CD8-positive, alpha-beta memory T cell (primary cell): ENCODE data around the gene IL32. TPM values are rescaled to one million over a fixed set of nuclear protein-coding genes. Genes with fewer than 3 reads are reported as not detected.

Source experiments
- CTCF ChIA-PET: fragments of 350-600 bp; sonication (Branson Sonifier 250); formaldehyde crosslinking; loops from one replicate; lab custom pipeline; 2021; ENCODE audit warnings: antibody characterized with exemption; lab: Charles Lee
- POLR2A ChIA-PET: fragments of 350-600 bp; sonication (Branson Sonifier 250); formaldehyde crosslinking; loops from one replicate; lab custom pipeline; 2021; ENCODE audit warnings: antibody characterized with exemption; lab: Charles Lee
- DNase-seq, 5 donors: peaks; one replicate each; pipeline versions ENCODE4 v3.0.0 to v3.0.0-alpha.2; 2020 to 2022; ENCODE audit warnings: mixed read lengths in 1 of 5
- H3K27ac ChIP-seq: one replicate; pipeline ENCODE4 v1.7.0; 2013; ENCODE audit warnings: low read depth, mild to moderate bottlenecking, low read length, moderate library complexity
- H3K27me3 ChIP-seq: 2 replicates; pipeline ENCODE4 v1.7.0; 2013; ENCODE audit warnings: low read length, mild to moderate bottlenecking; ENCODE audit not compliant: insufficient read depth, poor library complexity, severe bottlenecking
- H3K36me3 ChIP-seq: 2 replicates; pipeline ENCODE4 v1.7.0; 2013; ENCODE audit warnings: mild to moderate bottlenecking, low read length, moderate library complexity; ENCODE audit not compliant: insufficient read depth
- H3K4me1 ChIP-seq: 2 replicates; pipeline ENCODE4 v1.7.0; 2013; ENCODE audit warnings: mild to moderate bottlenecking, low read length, moderate library complexity; ENCODE audit not compliant: insufficient read depth
- H3K4me3 ChIP-seq: 2 replicates; pipeline ENCODE4 v1.7.0; 2013; ENCODE audit warnings: mild to moderate bottlenecking, low read length
- H3K9me3 ChIP-seq: 2 replicates; pipeline ENCODE4 v1.7.0; 2013; ENCODE audit warnings: mild to moderate bottlenecking, low read length
- H3K27ac Mint-ChIP-seq, 8 donors: one replicate each; pipeline ENCODE4 v1.8.0; 2020 to 2021; ENCODE audit warnings: mixed read lengths in 8 of 8, mild to moderate bottlenecking in 6 of 8, inconsistent platforms in 3 of 8, moderate library complexity in 3 of 8
- H3K27me3 Mint-ChIP-seq, 2 donors: one replicate each; pipeline ENCODE4 v1.8.0; 2020 to 2021; ENCODE audit warnings: mixed read lengths in 2 of 2, mild to moderate bottlenecking in 1 of 2, moderate library complexity in 1 of 2
- H3K36me3 Mint-ChIP-seq, 3 donors: one replicate each; pipeline ENCODE4 v1.8.0; 2020 to 2021; ENCODE audit warnings: mixed read lengths in 3 of 3, inconsistent platforms in 1 of 3, mild to moderate bottlenecking in 1 of 3
- H3K4me1 Mint-ChIP-seq, 3 donors: one replicate each; pipeline ENCODE4 v1.8.0; 2020 to 2021; ENCODE audit warnings: mixed read lengths in 3 of 3, inconsistent platforms in 1 of 3, mild to moderate bottlenecking in 1 of 3
- H3K4me3 Mint-ChIP-seq, 7 donors: one replicate each; pipeline ENCODE4 v1.8.0; 2020 to 2021; ENCODE audit warnings: mixed read lengths in 7 of 7, mild to moderate bottlenecking in 6 of 7, moderate library complexity in 4 of 7, inconsistent platforms in 2 of 7
- H3K9me3 Mint-ChIP-seq, 5 donors: one replicate each; pipeline ENCODE4 v1.8.0; 2020 to 2022; ENCODE audit warnings: mixed read lengths in 5 of 5, mild to moderate bottlenecking in 3 of 5, moderate library complexity in 2 of 5, inconsistent platforms in 1 of 5
- polyA plus RNA-seq: library from polyadenylated mRNA; unstranded; fragments of 300-500 nt; fragmentation: Illumina TruSeq; gene quantifications from one replicate; pipeline ENCODE4 v1.2.3, GENCODE V29; 2021
- total RNA-seq, 2 experiments: library from RNA; stranded (reverse); gene quantifications; one replicate each; pipeline ENCODE4 v1.2.3, GENCODE V29; 2021

Gene IL32
- total RNA-seq: 100 to 1,000 TPM; 975 to 992 TPM
- 3,843 TPM for polyA plus RNA-seq

GRCh38 chr16:3065069-3065741 lies at the start of gene IL32:
Gene IL32 (plus strand): TSS chr16:3065640. CDS start chr16:3065812, 172 bp downstream.
- Histone ChIP-seq H3K4me1 (peaks cover 54% of the 10 kb centered on the region), H3K9me3 (no peaks in the 10 kb centered on the region), H3K4me3 (peak within 1 kb of the TSS; percentile 92), H3K36me3 (peaks cover 19% of the 10 kb centered on the region), H3K27me3 (no peaks in the 10 kb centered on the region), H3K27ac (peak within 1 kb of the TSS; percentile 81)
- Mint-ChIP-seq H3K9me3 (peaks cover 0 to 2% (median 0%) of the 10 kb centered on the region in 5 donors), H3K27ac (peak within 1 kb of the TSS; percentile 88 to 99 (median 96)), H3K4me1 (peaks cover 49 to 74% (median 68%) of the 10 kb centered on the region in 3 donors), H3K27me3 (no peaks in the 10 kb centered on the region), H3K36me3 (peaks cover 17 to 46% (median 28%) of the 10 kb centered on the region in 3 donors), H3K4me3 (peak within 1 kb of the TSS; percentile 98 to 100 (median 100))
- peak; percentile 44 to 74 (median 65) for DNase-seq
- POLR2A ChIA-PET: interaction anchor here (0.9 to 5.2 kb wide), 8 partner anchors 11 to 93 kb away, joined by 3 to 53 read pairs (median 6); partner anchors contain the start of gene ZSCAN10
- CTCF ChIA-PET: interaction anchor here (0.6 to 10.5 kb wide), 13 partner anchors 9 to 98 kb away, joined by 3 to 99 read pairs (median 5); partner anchors contain the start of gene ZSCAN10

GRCh38 chr16:3015865-3016521 lies 49.4 kb upstream of the IL32 start:
- Mint-ChIP-seq H3K4me1 (peaks cover 7 to 29% (median 7%) of the 10 kb centered on the region in 3 donors), H3K27me3 (peaks cover 2 to 16% of the 10 kb centered on the region in 2 donors), H3K36me3 (no peaks in the 10 kb centered on the region), H3K9me3 (no peaks in the 10 kb centered on the region), H3K27ac (no peak overlapping the region), H3K4me3 (peak overlapping the region in 1 of 7 donors; percentile 31)
- CTCF ChIA-PET: interaction anchor here (1.5 kb wide), 1 partner anchor 12 kb away, joined by 3 read pairs; no protein-coding TSS in a partner anchor
- Histone ChIP-seq H3K4me1 (peaks cover 16% of the 10 kb centered on the region), H3K9me3 (no peaks in the 10 kb centered on the region), H3K36me3 (no peaks in the 10 kb centered on the region), H3K27ac (no peak overlapping the region), H3K4me3 (no peak overlapping the region), H3K27me3 (peaks cover 3% of the 10 kb centered on the region)
- POLR2A ChIA-PET: no interaction called here
- no peak for DNase-seq

- no peak overlapping the region for H3K4me3 ChIP-seq
- ChIA-PET CTCF (interaction anchor here (1.0 to 1.5 kb wide), 2 partner anchors 10 to 11 kb away, joined by 3 read pairs; no protein-coding TSS in a partner anchor), POLR2A (no interaction called here)
- no peaks in the 10 kb centered on the region for H3K9me3 ChIP-seq
- Mint-ChIP-seq H3K27ac (no peak overlapping the region), H3K4me1 (peaks cover 20 to 40% (median 21%) of the 10 kb centered on the region in 3 donors), H3K4me3 (no peak overlapping the region), H3K36me3 (no peaks in the 10 kb centered on the region), H3K27me3 (peaks cover 2 to 14% of the 10 kb centered on the region in 2 donors), H3K9me3 (no peaks in the 10 kb centered on the region)
- H3K4me1 ChIP-seq: peaks cover 29% of the 10 kb centered on the region
- no peaks in the 10 kb centered on the region for H3K27me3 ChIP-seq
- H3K36me3 ChIP-seq: no peaks in the 10 kb centered on the region
- no peak overlapping the region for H3K27ac ChIP-seq
- DNase-seq: no peak
These were observed 48.1 kb upstream of the IL32 start for GRCh38 chr16:3017344-3017743.

GRCh38 chr16:3017794-3018506 lies 47.5 kb upstream of the IL32 start, which contains the start of gene CLDN6:
Gene CLDN6 (minus strand): TSS chr16:3018183. CDS start chr16:3016021, 2,162 bp downstream.
- Mint-ChIP-seq H3K27ac (peak within 1 kb of the TSS in 2 of 8 donors; percentile 43 to 50), H3K4me1 (peaks cover 26 to 41% (median 27%) of the 10 kb centered on the region in 3 donors), H3K9me3 (no peaks in the 10 kb centered on the region), H3K4me3 (peak within 1 kb of the TSS in 2 of 7 donors; percentile 28 to 48), H3K27me3 (peaks cover 2 to 8% of the 10 kb centered on the region in 2 donors), H3K36me3 (no peaks in the 10 kb centered on the region)
- H3K36me3 ChIP-seq: no peaks in the 10 kb centered on the region
- no peak within 1 kb of the TSS for H3K4me3 ChIP-seq
- ChIA-PET CTCF (interaction anchor here (5.8 to 17.8 kb wide), 2 partner anchors 12 kb away, joined by 58 to 289 read pairs; partner anchors contain the start of gene CLDN9), POLR2A (no interaction called here)
- H3K9me3 ChIP-seq: no peaks in the 10 kb centered on the region
- peaks cover 35% of the 10 kb centered on the region for H3K4me1 ChIP-seq
- H3K27ac ChIP-seq: no peak within 1 kb of the TSS
- no peaks in the 10 kb centered on the region for H3K27me3 ChIP-seq
- DNase-seq: no peak

- Histone ChIP-seq H3K27ac (no peak overlapping the region), H3K4me1 (peaks cover 47% of the 10 kb centered on the region), H3K36me3 (no peaks in the 10 kb centered on the region), H3K9me3 (no peaks in the 10 kb centered on the region), H3K4me3 (peak overlapping the region; percentile 45), H3K27me3 (no peaks in the 10 kb centered on the region)
- ChIA-PET POLR2A (interaction anchor here (0.6 to 1.8 kb wide), 7 partner anchors 8 to 139 kb away, joined by 3 to 7 read pairs (median 4); no protein-coding TSS in a partner anchor), CTCF (interaction anchor here (1.5 to 17.8 kb wide), 3 partner anchors 10 to 39 kb away, joined by 4 to 289 read pairs (median 58); partner anchors contain the start of gene CLDN9)
- Mint-ChIP-seq H3K4me1 (peaks cover 37 to 56% (median 42%) of the 10 kb centered on the region in 3 donors), H3K27me3 (peaks cover 2 to 3% of the 10 kb centered on the region in 2 donors), H3K27ac (peak overlapping the region; percentile 54 to 91 (median 76)), H3K36me3 (peaks cover 0 to 6% (median 3%) of the 10 kb centered on the region in 3 donors), H3K9me3 (no peaks in the 10 kb centered on the region), H3K4me3 (peak overlapping the region; percentile 83 to 95 (median 87))
- no peak for DNase-seq
These were observed 45.7 kb upstream of the IL32 start for GRCh38 chr16:3019594-3020246.

- H3K36me3 ChIP-seq: no peaks in the 10 kb centered on the region
- peak within 1 kb of the TSS; percentile 83 to 98 (median 93) for H3K4me3 Mint-ChIP-seq
- no peaks in the 10 kb centered on the region for H3K9me3 Mint-ChIP-seq
- peaks cover 0 to 2% of the 10 kb centered on the region in 2 donors for H3K27me3 Mint-ChIP-seq
- H3K27ac Mint-ChIP-seq: peak within 1 kb of the TSS; percentile 78 to 95 (median 92)
- no peaks in the 10 kb centered on the region for H3K9me3 ChIP-seq
- peaks cover 47% of the 10 kb centered on the region for H3K4me1 ChIP-seq
- ChIA-PET CTCF (interaction anchor here (1.2 to 17.8 kb wide), 4 partner anchors 10 to 38 kb away, joined by 3 to 289 read pairs (median 31); partner anchors contain the start of gene CLDN9), POLR2A (interaction anchor here (1.0 to 1.8 kb wide), 6 partner anchors 8 to 138 kb away, joined by 3 to 7 read pairs (median 4); no protein-coding TSS in a partner anchor)
- peaks cover 37 to 56% (median 42%) of the 10 kb centered on the region in 3 donors for H3K4me1 Mint-ChIP-seq
- H3K36me3 Mint-ChIP-seq: peaks cover 0 to 6% (median 3%) of the 10 kb centered on the region in 3 donors
- peak within 1 kb of the TSS; percentile 78 for H3K27ac ChIP-seq
- no peaks in the 10 kb centered on the region for H3K27me3 ChIP-seq
- peak; percentile 45 to 75 (median 66) for DNase-seq
- H3K4me3 ChIP-seq: peak within 1 kb of the TSS; percentile 70
These were observed 45.2 kb upstream of the IL32 start, which contains the start of gene TNFRSF12A for GRCh38 chr16:3020247-3020603. Gene TNFRSF12A (plus strand): TSS chr16:3020368. CDS start chr16:3020398, 30 bp downstream.
